SK-N-SH (cell line): ENCODE measurements around the gene SCYGR4. TPM values are rescaled to one million over a fixed set of nuclear protein-coding genes. Genes with fewer than 3 reads are reported as not detected.

Source experiments
- CTCF ChIA-PET: fragments of 300-600, 350-600 bp; formaldehyde crosslinking; extraction: SDS; loops from one replicate; lab custom pipeline; 2021; lab: Yijun Ruan, JAX
- POLR2A ChIA-PET: fragments of 350-600 bp; sonication (Branson Sonifier 250); formaldehyde crosslinking; extraction: SDS; loops from one replicate; lab custom pipeline; 2020; ENCODE audit warnings: antibody characterized with exemption, inconsistent platforms; lab: Yijun Ruan, JAX
- DNase-seq: peaks from one replicate; pipeline ENCODE4 v3.0.0; 2012
- H2AFZ ChIP-seq: fragments of 200-600 bp; sonication (generic); 2 replicates; pipeline ENCODE4 v1.8.1; 2016; ENCODE audit warnings: antibody characterized with exemption, mild to moderate bottlenecking, low read depth
- H3F3A ChIP-seq: fragments of 200-600 bp; sonication (generic); replicated peaks from 2 replicates; pipeline ENCODE3; 2016; ENCODE audit warnings: antibody characterized with exemption, mild to moderate bottlenecking; ENCODE audit not compliant: insufficient read depth
- H3K27ac ChIP-seq, 2 experiments: fragments of 200-500 bp in 1 of 2; fragments of 200-600 bp in 1 of 2; sonication (Bioruptor generic) in 1 of 2; sonication (generic), shearing (Covaris generic) in 1 of 2; 2 replicates each; pipeline versions ENCODE4 v1.5.1 to v1.6.1; 2014 to 2016; ENCODE audit warnings: low read depth in 2 of 2, inconsistent platforms in 1 of 2, low read length in 1 of 2, mild to moderate bottlenecking in 1 of 2, mixed read lengths in 1 of 2
- H3K27me3 ChIP-seq: fragments of 200-600 bp; sonication (generic), shearing (Covaris generic); 2 replicates; pipeline ENCODE4 v1.6.1; 2016; ENCODE audit warnings: mixed run types; ENCODE audit not compliant: insufficient read depth
- H3K36me3 ChIP-seq, 2 experiments: fragments of 200-500 bp in 1 of 2; fragments of 200-600 bp in 1 of 2; sonication (Bioruptor generic) in 1 of 2; sonication (generic) in 1 of 2; replicated peaks in 1 of 2; 2 replicates each; pipeline versions ENCODE3 to v1.5.1; 2014 to 2016; ENCODE audit warnings: low read length in 1 of 2, mild to moderate bottlenecking in 1 of 2; ENCODE audit not compliant: insufficient read depth in 2 of 2, control insufficient read depth in 1 of 2
- H3K4me1 ChIP-seq, 2 experiments: fragments of 200-500 bp in 1 of 2; fragments of 200-600 bp in 1 of 2; sonication (Bioruptor generic) in 1 of 2; sonication (generic), shearing (Covaris generic) in 1 of 2; 2 replicates each; pipeline versions ENCODE4 v1.5.1 to v1.6.1; 2014 to 2016; ENCODE audit warnings: low read depth in 1 of 2, low read length in 1 of 2, mixed run types in 1 of 2; ENCODE audit not compliant: insufficient read depth in 2 of 2, control insufficient read depth in 1 of 2
- H3K4me2 ChIP-seq: fragments of 200-600 bp; sonication (generic), shearing (Covaris generic); 2 replicates; pipeline ENCODE4 v1.6.1; 2017; ENCODE audit warnings: mixed run types
- H3K4me3 ChIP-seq, 2 experiments: fragments of 200-500 bp in 1 of 2; fragments of 200-600 bp in 1 of 2; sonication (Bioruptor generic) in 1 of 2; sonication (generic), shearing (Covaris generic) in 1 of 2; 2 replicates each; pipeline versions ENCODE4 v1.5.1 to v1.8.1; 2014 to 2016; ENCODE audit warnings: low read depth in 2 of 2, inconsistent platforms in 1 of 2, low read length in 1 of 2, mild to moderate bottlenecking in 1 of 2, mixed read lengths in 1 of 2, moderate library complexity in 1 of 2
- H3K79me2 ChIP-seq: fragments of 200-600 bp; sonication (generic); 2 replicates; pipeline ENCODE4 v1.8.1; 2017; ENCODE audit warnings: mild to moderate bottlenecking; ENCODE audit not compliant: insufficient read depth
- H3K9ac ChIP-seq: fragments of 200-600 bp; sonication (generic); 2 replicates; pipeline ENCODE4 v1.6.1; 2017; ENCODE audit warnings: mixed run types
- H3K9me2 ChIP-seq: fragments of 200-600 bp; sonication (generic); 2 replicates; pipeline ENCODE4 v1.6.1; 2017; ENCODE audit warnings: mixed run types
- H3K9me3 ChIP-seq: fragments of 200-600 bp; sonication (generic); 2 replicates; pipeline ENCODE4 v1.6.1; 2017; ENCODE audit warnings: mixed run types, mild to moderate bottlenecking, moderate library complexity
- H4K20me1 ChIP-seq: fragments of 200-600 bp; sonication (generic); 2 replicates; pipeline ENCODE4 v1.6.1; 2017; ENCODE audit warnings: mild to moderate bottlenecking, mixed run types; ENCODE audit not compliant: insufficient read depth
- CTCF ChIP-seq: fragments of 200-600 bp; sonication (generic); IDR thresholded peaks from 2 replicates; pipeline ENCODE4 v1.6.1; 2017; ENCODE audit warnings: antibody characterized with exemption, mild to moderate bottlenecking, moderate library complexity
- FOSL2 ChIP-seq: IDR thresholded peaks from 2 replicates; pipeline ENCODE4 v1.4.0; 2012; ENCODE audit warnings: low read depth, mild to moderate bottlenecking, moderate library complexity, borderline replicate concordance
- FOXM1 ChIP-seq: IDR thresholded peaks from 2 replicates; pipeline ENCODE4 v1.4.0; 2012; ENCODE audit warnings: low read depth, mild to moderate bottlenecking
- GATA2 ChIP-seq: sonication (generic); formaldehyde crosslinking; IDR thresholded peaks from 2 replicates; pipeline ENCODE4 v1.5.0; 2020; ENCODE audit warnings: mild to moderate bottlenecking, missing genetic modification reagents
- IRF3 ChIP-seq: fragments of 150-350 bp; IDR thresholded peaks from 2 replicates; pipeline ENCODE4 v1.6.1; 2016; ENCODE audit warnings: mild to moderate bottlenecking, low read depth, low read length
- MAX ChIP-seq: IDR thresholded peaks from 2 replicates; pipeline ENCODE4 v1.4.0; 2012; ENCODE audit warnings: low read depth
- MEF2A ChIP-seq: IDR thresholded peaks from 2 replicates; pipeline ENCODE4 v1.4.0; 2012; ENCODE audit warnings: low read depth, borderline replicate concordance
- MXI1 ChIP-seq: IDR thresholded peaks from 2 replicates; pipeline ENCODE4 v1.6.1; 2012; ENCODE audit warnings: mild to moderate bottlenecking, low read depth, low read length, improper control_type of control experiment
- RAD21 ChIP-seq: IDR thresholded peaks from 2 replicates; pipeline ENCODE4 v1.6.1; 2012; ENCODE audit warnings: mild to moderate bottlenecking, low read length
- RFX5 ChIP-seq: IDR thresholded peaks from 2 replicates; pipeline ENCODE4 v1.6.1; 2012; ENCODE audit warnings: mild to moderate bottlenecking, improper control_type of control experiment, low read length
- SIN3A ChIP-seq: IDR thresholded peaks from 2 replicates; pipeline ENCODE4 v1.6.1; 2012; ENCODE audit warnings: low read depth, mild to moderate bottlenecking, low read length, moderate library complexity, borderline replicate concordance
- SMC3 ChIP-seq: IDR thresholded peaks from 2 replicates; pipeline ENCODE4 v1.6.1; 2012; ENCODE audit warnings: low read depth, low read length, improper control_type of control experiment
- TCF12 ChIP-seq: IDR thresholded peaks from 2 replicates; pipeline ENCODE4 v1.4.0; 2012
- WGBS: methylation state at CpG from one replicate; pipeline ENCODE4 v1.1.6; 2017; ENCODE audit warnings: low lambda C conversion rate; 5-methylcytosine and 5-hydroxymethylcytosine counted together
- polyA plus RNA-seq, 3 experiments: library from polyadenylated mRNA; depleted of rRNA; stranded (reverse); fragments of >200 nt; gene quantifications; 2 replicates each; pipeline ENCODE4 v1.2.3, GENCODE V29; 2012

Gene SCYGR4, protein sequence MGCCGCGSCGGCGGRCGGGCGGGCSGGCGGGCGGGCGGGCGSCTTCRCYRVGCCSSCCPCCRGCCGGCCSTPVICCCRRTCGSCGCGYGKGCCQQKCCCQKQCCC
- not detected in 2 replicates for polyA plus RNA-seq (2012; rRNA removed)
- polyA plus RNA-seq (2012; cell fraction: cytosol; rRNA removed), result not detected in 2 replicates
- polyA plus RNA-seq (2012; cell fraction: nucleus; rRNA removed), result not detected in 2 replicates

DNA sequence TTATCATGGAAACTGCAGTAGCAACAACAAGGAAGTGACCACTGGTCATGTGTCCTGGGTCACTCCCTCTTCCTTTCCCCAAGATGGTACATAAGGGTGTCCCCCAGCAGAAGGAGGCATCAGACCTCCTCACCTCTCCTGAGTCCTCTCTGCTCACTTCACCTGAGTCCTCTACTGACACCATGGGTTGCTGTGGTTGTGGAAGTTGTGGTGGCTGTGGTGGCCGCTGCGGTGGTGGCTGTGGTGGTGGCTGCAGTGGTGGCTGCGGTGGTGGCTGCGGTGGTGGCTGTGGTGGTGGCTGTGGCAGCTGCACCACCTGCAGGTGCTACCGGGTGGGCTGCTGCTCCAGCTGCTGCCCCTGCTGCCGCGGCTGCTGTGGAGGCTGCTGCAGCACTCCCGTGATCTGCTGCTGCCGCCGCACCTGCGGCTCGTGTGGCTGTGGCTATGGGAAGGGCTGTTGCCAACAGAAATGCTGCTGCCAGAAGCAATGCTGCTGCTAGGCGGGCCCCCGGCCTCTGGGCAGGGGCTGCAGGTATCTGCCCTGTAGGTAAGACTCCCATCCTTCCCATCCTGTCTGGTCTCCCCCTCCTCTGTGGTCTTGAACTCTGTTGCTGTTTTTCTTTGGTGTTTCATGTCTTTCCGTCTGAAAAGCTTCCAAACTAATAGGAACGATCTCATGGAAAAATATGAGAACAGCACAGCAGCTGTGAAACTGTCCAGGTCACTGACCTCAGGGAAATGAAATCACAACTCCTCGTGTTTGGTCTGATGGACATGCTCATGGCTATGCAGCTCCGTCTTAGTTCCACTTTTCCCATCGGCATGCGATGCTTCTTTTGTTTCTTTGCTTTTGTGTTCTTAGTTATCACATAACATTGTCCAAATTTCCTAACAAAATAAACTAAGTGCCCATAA is at the start of gene SCYGR4:
Gene SCYGR4 (plus strand): TSS at position 183 of the 915 bp plus-strand sequence. CDS start 0 bp downstream, at position 183.
- 37% methylated on average over 12 of the region's 20 CpGs for WGBS
- Histone ChIP-seq H3K79me2 (no peaks in the 10 kb centered on the region), H3F3A (no peaks in the 10 kb centered on the region), H4K20me1 (no peaks in the 10 kb centered on the region), H3K27ac (no peak within 1 kb of the TSS), H3K9me3 (no peaks in the 10 kb centered on the region), H3K4me2 (peak within 1 kb of the TSS; percentile 26; the same call in 1 of the 2 replicates), H3K27me3 (no peaks in the 10 kb centered on the region), H3K36me3 (no peaks in the 10 kb centered on the region), H3K4me3 (no peak within 1 kb of the TSS), H3K9me2 (no peaks in the 10 kb centered on the region), H3K4me1 (no peaks in the 10 kb centered on the region; a peak in 1 of 4 replicates), H2AFZ (peak within 1 kb of the TSS; percentile 66; the same call in 1 of the 2 replicates), H3K9ac (no peak within 1 kb of the TSS)
- TF ChIP-seq RFX5 (no peak), RAD21 (no peak), MXI1 (no peak)
- POLR2A ChIA-PET, result no interaction called here
- CTCF ChIA-PET, result no interaction called here
- no peak for DNase-seq

DNA sequence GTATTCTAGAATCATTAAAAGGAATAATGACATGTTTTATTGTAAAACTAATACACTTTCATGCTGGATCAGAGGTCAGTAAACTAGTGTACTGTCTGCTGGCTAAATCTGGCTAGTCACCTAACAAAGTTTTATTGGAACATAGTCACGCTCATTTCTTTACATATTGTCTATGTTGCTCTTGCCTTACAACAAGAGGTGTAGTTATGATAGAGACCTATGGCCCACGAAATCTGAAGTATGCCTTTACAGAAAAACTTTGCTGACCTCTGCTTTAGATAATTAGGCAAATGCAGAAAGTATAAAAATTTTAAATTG is 48.5 kb upstream of the SCYGR4 start:
- H3K4me3 ChIP-seq, result no peak overlapping the region
- no peaks in the 10 kb centered on the region for H3K9me3 ChIP-seq
- no peaks in the 10 kb centered on the region for H4K20me1 ChIP-seq
- DNase-seq, result no peak
- no peak overlapping the region for H3K27ac ChIP-seq
- H3K9me2 ChIP-seq, result no peaks in the 10 kb centered on the region
- no peak overlapping the region for H2AFZ ChIP-seq
- TF ChIP-seq MAX (no peak), RFX5 (no peak), CTCF (no peak), TCF12 (no peak), SIN3A (no peak), IRF3 (no peak), GATA2 (no peak), SMC3 (no peak), RAD21 (no peak), FOXM1 (no peak), FOSL2 (no peak), MEF2A (no peak)
- ChIA-PET CTCF (interaction anchor here (0.5 kb wide), 1 partner anchor 149 kb away, joined by 3 read pairs; the partner anchor contains the start of gene SLC19A3), POLR2A (no interaction called here)
- WGBS, result 71% methylated on average over 2 of the region's 2 CpGs
- no peaks in the 10 kb centered on the region for H3K27me3 ChIP-seq
- peaks cover 0 to 7% of the 10 kb centered on the region in 2 experiments for H3K36me3 ChIP-seq
- no peaks in the 10 kb centered on the region for H3K4me1 ChIP-seq
- no peak overlapping the region for H3K9ac ChIP-seq
- peaks cover 8% of the 10 kb centered on the region for H3F3A ChIP-seq
- no peaks in the 10 kb centered on the region for H3K79me2 ChIP-seq
- no peak overlapping the region for H3K4me2 ChIP-seq
